Raji (cell line): ENCODE data around the gene LSM7.

Experiments
- POLR2A ChIP-seq: IDR thresholded peaks from 2 replicates; pipeline ENCODE4 v1.6.1; 2011; ENCODE audit warnings: low read depth, low read length, control low read depth; ENCODE audit not compliant: insufficient read depth

LSM7 gene

DNA sequence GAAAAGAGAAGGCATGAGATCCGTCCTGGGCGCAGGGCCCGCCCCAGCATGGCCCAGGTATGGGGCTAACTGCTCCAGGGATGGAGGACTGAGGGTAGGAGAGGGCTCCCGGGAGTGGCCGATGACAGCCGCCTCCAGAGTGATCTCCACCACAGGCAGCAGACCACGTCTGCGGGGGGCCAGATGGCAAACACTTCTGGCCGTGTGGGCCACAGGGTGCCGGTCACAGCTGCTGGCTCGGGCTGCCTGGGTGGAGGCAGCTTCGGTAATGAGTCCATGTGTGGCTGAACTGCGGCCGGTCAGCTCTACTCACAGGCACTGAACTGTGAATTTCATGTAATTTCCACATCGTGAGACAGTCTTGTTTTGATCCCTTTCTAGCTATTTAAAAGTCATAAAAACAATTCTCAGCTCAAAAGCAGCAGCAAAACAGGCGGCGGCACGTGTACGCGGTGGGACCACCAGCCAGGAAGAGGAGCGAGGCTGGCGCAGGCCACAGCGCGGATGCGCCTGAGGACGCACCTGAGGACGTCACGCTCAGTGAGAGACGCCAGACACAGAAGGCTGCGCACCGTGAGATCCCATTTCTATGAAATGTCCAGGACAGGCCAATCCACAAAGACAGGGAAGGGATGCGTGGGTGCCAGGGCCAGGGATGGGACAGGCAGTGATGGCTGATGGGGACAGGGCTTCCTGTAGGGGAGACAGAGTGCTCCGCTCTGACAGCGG is 4.0 kb downstream of the LSM7 start:
- no peak for TF ChIP-seq POLR2A

DNA sequence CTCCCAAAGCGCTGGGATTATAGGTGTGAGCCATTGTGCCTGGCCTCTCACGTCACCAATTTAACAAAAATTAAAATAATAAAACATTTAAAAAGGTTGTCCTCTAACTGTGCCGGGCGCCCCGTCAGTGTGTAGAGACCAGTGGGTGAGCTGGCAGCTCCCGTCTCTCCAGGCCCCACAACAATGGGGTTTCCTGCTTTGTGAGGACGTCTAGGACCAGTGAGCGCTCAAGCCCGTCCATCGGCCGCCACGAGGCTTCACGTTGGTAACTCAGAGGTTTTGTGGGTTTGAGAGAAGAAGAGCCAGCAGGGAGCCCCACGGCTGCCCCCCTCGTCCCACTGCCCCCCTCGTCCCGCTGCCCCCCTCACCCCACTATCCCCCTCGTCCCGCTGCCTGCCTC is 4.7 kb downstream of the LSM7 start:
- TF ChIP-seq POLR2A: no peak

DNA sequence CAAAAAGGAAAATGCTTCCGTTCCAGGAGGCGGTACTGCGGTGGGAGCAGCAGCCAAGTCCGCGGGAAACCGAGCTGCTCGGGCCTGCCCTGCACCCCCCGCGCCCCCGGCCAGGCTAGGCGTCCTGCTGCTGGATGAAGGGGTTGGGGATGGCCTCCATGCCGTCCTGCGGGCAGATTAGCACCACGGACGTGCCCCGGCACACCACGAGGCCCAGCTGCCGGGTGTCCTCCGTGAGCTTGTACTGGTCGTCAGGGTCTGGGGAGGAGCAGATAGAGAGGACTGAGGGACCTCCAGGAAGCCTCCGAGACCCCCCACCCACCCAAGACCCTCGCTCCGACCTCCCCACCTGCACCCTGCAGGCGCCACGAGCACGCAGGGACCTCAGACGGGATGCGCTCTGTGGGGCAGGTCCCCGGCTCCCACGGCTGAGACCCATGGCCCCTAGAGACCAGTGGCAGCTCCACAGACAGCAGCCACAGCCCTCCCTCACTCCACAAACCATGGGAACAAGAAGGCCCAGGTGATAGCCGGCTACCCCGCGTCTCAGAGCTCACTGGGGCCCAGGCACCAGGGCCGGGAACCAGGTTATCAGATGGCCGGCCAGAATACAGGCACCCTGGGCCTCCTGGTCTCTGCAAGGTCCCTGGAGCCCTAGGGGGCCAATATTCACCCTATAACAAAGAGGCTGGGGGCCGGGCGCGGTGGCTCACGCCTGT is 6.7 kb downstream of the LSM7 start:
- TF ChIP-seq POLR2A: no peak

DNA sequence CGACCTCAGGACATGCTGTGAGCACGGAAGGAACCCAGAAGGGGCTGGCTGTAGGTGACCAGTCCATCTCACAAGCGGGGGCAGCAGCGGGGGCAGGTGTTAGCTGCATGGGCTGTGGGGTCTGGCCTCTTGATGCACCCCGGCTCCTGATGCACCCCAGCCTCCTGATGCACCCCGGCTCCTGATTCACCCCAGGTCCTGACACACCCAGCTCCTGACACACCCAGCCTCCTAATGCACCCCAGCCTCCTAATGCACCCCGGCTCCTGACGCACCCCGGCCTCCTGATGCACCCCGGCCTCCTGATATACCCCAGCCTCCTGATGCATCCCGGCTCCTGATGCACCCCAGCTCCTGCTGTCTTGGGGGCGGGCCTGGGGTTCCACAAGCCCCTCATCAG is 7.4 kb downstream of the LSM7 start:
- no peak for TF ChIP-seq POLR2A

DNA sequence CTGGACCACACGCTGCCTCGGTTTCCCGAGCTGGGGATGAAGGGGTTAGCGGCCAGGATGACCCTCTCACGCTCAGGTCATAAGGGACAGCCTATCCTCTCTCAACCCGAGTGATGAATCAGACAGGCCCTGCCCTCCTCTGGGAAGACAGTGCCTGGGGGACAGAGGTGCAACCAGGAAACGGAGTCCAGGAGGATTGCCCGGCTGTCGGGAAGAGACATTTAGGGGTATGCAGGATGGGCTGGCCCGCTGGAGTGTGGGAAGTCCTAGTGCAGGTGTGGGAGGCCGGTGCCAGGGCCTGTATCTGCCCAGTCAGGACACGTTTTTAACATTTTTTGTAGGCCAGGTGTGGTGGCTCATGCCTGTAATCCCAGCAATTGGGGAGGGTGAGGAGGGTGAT is 8.3 kb downstream of the LSM7 start:
- no peak for TF ChIP-seq POLR2A

DNA sequence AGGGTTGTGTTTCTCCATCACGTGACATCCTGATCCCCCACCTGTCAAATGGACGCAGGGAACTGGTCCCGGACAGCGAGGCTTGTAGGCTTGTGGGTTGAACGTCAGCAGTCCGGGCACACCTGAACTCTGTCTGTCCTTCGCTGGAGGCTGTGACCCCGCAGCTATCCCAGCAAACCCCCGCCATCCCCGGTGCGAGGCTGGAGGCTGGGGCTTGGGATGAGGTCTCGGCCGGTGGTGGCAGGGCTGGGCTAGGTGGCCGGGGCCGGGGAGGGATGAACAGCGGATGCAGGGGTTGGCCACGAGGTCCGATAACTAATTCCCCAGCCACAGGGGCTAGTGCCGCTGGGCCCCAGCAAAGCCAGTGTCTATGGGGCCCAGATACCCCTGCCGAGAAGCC is 8.8 kb downstream of the LSM7 start:
- TF ChIP-seq POLR2A: no peak

DNA sequence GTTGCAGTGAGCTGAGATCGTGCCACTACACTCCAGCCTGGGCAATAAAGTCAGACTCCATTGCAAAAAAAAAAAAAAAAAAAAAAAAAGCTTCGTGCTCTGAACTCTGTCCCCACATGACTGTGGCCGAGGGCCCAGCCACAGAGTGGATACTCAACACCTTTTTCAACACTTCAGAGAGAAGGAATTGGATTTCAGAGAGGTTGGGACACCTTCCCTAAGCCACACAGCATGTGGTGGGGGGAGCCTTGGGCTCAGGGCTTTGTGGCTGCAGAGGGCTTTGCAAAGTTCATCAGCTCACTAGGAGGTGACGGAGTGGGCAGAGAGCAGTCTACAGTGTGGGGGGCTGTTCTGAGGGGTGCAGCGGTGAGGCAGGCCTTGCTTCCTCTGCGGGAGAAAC is 9.5 kb downstream of the LSM7 start:
- TF ChIP-seq POLR2A: no peak

DNA sequence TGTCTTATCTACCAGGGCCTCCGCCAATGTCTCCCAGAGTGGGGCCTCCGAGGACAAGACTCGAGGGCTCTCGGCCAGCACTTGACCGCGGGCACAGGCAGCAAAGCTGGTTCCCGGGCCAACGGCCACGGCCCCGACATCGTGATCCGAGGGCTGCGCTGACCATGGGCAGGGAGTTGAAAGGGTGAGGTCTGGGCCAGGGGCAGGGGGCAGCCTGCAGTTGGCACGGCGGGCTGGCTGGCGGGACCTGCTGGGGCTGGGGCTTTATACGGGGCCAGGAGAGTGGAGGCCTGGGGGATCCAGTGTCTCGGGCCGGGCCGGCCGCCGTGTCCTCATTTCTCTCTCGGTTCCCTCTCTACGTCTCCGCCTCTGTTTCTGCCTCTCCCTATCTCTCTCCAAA is 10.6 kb downstream of the LSM7 start:
- TF ChIP-seq POLR2A: no peak

DNA sequence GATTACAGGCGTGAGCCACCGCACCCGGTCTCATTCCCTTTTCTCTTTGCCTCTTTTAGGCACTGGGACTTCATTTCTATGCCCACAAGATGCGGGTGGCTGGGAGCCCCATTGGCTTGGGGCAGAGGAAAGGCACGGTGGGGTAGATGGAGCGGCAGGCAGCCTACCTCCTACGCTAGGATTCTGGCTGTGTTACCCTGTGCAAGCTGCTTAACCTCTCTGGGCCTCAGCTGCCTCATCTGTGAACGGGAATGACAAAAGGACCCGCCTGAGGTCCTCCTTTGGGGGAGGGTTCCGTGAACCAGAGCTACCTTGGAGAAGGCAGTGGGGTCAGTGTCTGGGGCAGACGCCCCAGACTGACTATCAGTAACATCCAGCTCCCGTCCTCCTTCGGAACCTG is 11.1 kb downstream of the LSM7 start:
- no peak for TF ChIP-seq POLR2A

DNA sequence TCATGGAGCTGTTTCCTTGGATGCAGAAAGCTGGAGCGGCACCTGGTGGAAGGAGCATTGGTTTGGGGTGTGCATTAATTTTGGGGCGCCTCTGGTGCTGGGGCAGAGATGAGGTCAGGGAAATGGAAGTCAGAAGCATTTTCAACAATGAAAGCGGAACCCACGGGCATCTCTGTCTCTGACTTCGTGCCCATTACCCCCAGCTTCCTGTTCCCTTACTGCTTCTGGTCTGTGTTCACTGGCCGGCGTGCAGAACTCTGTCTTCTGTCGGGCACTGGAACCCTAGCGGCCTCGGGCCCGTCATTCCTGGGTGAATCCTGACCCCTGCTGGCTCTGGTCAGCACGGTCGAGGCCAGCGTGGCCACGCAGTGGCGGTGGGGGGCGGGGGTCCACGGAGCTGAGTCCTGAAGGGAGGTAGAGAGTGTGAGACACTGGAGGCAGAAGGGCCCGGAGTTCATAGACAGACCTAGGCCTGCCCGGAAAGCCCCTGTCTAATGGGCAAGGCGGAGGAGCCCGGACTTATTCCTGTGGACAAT is 12.5 kb downstream of the LSM7 start:
- TF ChIP-seq POLR2A: no peak

DNA sequence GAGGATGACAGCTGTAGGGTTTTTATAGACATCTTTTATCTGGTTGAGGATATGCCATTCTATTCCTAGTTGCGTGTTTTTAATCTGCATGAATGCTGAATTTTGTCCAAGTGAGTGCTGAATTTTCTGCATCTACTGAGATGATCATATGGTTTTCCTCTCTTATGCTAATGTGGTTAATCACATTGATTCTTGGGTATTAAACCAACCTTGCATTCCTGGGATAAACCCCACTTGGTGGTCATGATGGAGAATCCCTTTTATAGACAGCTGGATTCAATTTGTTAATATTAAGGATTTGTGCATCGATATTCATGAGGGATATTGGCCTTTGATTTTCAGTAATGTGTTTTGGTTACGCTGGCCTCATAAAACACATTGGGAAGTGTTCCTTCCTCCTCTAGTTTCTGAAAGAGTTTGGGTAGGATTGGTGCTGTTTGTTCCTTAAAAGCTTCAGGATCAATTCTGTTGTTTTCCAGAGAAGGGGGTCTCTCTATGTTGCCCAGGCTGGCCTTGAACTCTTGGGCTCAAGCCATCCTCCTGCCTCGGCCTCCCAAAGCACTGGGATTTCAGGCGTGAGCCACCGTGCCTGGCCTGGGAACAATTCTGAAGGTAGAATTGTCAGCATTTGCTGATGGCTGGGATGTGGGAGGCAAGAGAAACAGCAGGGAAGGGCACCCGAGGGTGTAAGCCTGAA is 13.1 kb downstream of the LSM7 start:
- TF ChIP-seq POLR2A: no peak

DNA sequence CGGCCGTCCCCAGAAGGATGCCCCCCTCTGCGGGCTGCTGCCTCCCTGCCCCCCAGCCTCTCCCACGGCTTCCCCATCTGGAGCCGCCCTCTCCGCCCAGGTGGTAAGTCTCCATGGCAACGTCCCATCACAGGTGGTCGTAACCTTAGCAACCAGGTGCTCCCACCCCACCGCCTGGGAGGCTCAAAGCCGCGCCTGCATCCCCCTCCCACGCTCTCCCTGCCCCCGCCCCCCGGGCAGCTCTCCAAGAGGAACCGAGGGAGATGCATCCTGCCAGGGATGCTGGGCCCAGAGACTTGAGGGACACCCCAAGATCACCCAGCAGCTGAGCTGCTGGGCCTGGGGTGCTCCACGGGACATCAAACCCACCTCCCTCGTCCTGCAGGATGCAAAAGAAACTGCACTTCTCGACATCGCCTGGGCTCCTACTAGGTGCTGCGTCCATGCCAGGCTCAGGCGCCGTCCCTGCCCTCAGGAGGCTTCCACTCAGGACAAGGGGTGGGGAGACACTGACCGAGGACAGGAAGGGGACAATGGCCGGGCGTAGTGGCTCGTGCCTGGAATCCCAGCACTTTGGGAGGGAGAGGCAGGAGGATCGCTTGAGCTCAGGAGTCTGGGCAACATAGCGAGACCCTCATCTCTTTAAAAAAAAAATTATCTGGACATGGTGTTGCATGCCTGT is 15.4 kb downstream of the LSM7 start:
- TF ChIP-seq POLR2A: no peak

DNA sequence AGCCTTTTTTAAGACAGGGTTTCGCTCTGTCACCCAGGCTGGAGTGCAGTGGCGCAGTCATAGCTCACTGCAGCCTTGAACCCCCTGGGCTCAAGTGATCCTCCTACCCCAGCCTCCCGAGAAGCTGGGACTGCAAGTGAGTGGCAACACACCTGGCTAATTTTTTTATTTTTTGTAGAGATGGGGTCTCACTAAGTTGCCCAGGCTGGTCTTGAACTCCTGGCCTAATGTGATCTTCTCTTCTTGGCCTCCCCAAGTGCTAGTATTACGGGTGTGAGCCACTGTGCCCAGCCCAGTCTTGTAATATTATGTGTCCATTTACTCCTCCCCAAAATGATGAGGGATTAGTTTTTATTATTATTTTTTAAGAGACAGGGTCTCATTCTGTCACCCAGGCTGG is 17.3 kb downstream of the LSM7 start:
- TF ChIP-seq POLR2A: no peak

DNA sequence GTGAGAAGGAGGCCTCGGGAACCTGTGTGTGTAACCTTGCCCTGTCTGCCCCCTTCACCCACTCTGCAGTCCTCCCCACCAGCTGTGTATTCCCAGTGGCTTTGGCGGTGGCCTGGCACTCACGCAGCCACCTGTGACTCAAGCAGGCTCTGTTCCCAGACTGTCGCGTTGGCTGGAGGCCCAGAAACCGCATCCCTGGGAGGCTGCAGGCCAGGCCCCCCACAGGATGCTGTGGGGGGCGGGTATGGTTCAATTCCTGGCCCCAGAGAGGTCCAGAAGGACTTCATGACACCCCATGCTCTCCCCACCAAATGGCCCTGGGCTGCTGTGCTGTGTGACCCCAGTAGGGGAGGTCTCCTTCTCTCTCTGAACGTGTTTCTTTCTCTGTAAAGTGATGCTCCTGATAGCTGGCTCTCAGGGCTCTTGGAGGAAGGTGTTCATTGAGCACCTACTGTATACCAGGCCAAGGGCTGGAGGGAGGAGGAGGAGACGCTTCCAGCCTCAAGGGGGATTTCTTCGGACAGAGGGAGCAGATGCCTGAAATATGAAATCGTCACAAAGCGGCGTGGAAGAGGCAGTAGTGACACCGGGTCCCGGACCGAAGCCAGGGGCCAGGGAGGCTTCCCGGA is 18.5 kb downstream of the LSM7 start:
- TF ChIP-seq POLR2A: no peak

DNA sequence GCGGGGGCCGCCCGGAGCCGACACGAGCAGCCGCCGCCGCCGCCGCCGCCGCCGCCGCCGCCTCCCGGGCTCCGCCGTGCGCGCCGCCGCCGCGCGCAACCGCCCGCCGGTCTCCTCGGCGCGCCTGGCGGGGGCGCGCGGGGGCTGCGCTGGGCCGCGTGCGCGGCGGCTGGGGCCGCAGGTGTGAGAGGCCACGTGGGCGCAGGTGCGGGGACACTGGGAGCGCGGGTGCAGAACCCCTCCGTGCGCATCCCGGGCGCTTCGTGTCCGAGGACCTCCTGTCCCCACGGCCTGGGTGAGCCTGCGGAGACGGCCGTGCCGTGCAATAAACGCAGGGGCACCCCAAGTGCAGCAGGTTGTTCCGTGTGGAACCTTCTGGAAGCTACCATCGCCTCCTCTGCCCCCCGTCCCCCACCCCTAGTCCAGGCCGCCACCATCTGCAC is 20.3 kb downstream of the LSM7 start, which contains the start of gene LINGO3:
LINGO3 (minus strand) TSS at position 41 of the 443 bp plus-strand sequence. CDS start 16,378 bp downstream, outside the sequence.
- no peak for TF ChIP-seq POLR2A

DNA sequence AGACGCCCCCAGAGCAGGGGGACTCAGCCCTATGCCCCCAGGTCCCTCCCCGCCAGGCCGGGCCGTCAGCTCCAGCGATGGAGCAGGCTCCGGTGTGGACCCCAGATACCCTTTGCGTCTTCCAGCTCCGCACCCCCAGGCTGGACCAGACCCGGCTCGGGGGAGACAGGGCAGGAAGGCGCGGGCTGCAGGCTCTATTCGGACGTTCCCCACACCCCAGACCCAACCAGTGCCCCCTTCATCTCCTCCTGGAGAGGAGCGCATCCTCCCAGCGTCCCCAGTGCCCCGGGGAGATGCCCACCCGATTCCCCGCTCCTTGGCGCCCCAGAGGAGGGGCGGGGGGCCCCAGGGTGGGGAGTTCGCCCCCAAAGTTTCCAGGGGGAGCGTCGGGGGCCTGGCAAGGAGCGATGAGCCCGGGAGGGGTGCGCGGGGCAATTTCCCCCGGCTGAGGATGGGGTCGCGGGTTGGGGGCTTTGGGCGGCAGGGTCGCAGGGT is 20.8 kb downstream of the LSM7 start:
- no peak for TF ChIP-seq POLR2A
